SU-DHL-6 (cell line): ENCODE results near the gene NPIPB8.
"Not testable (repeated sequence)": the region's sequence is repeated elsewhere in the genome, so short reads cannot be mapped to it uniquely, and the experiment has no call there.

Source experiments
- H2AFZ ChIP-seq: fragments of 200-600 bp; sonication (generic); 2 replicates; pipeline ENCODE4 v1.6.1; 2014; ENCODE audit warnings: low read depth, mild to moderate bottlenecking, moderate library complexity, mixed read lengths, antibody characterized with exemption, low read length; ENCODE audit not compliant: severe bottlenecking
- H3F3A ChIP-seq: fragments of 200-600 bp; shearing (Covaris generic); 2 replicates; pipeline ENCODE4 v1.6.0; 2016; ENCODE audit warnings: antibody characterized with exemption, mild to moderate bottlenecking; ENCODE audit not compliant: insufficient read depth
- H3K27ac ChIP-seq: fragments of 200-600 bp; sonication (generic); 2 replicates; pipeline ENCODE4 v1.5.1; 2016; ENCODE audit warnings: low read depth, mild to moderate bottlenecking, low read length, moderate library complexity, mixed read lengths
- H3K27me3 ChIP-seq: fragments of 200-600 bp; sonication (generic), shearing (Covaris generic); 2 replicates; pipeline ENCODE4 v1.6.0; 2014; ENCODE audit warnings: mild to moderate bottlenecking, low read length
- H3K36me3 ChIP-seq: fragments of 200-600 bp; sonication (generic); 2 replicates; pipeline ENCODE4 v1.6.1; 2014; ENCODE audit warnings: mild to moderate bottlenecking, low read length, mixed read lengths
- H3K4me2 ChIP-seq: fragments of 300-600, 200-600 bp; shearing (Covaris generic), sonication (generic); 2 replicates; pipeline ENCODE4 v1.6.0; 2014; ENCODE audit warnings: low read length, low read depth, mild to moderate bottlenecking; ENCODE audit not compliant: poor library complexity, severe bottlenecking
- H3K4me3 ChIP-seq: fragments of 200-600 bp; sonication (generic); 2 replicates; pipeline ENCODE4 v1.5.1; 2014; ENCODE audit warnings: antibody characterized with exemption, low read length, mild to moderate bottlenecking, mixed read lengths; ENCODE audit not compliant: insufficient read depth, poor library complexity, severe bottlenecking
- H3K79me2 ChIP-seq: fragments of 200-600 bp; sonication (generic); 2 replicates; pipeline ENCODE4 v1.6.1; 2014; ENCODE audit warnings: mild to moderate bottlenecking, low read length, moderate library complexity; ENCODE audit not compliant: insufficient read depth
- H3K9ac ChIP-seq: fragments of 200-600 bp; sonication (generic); 2 replicates; pipeline ENCODE4 v1.7.0; 2014; ENCODE audit warnings: mild to moderate bottlenecking, low read length
- H3K9me2 ChIP-seq: fragments of 200-600 bp; sonication (generic); replicated peaks from 2 replicates; pipeline ENCODE4 v1.6.1; 2014; ENCODE audit warnings: low read length; ENCODE audit not compliant: insufficient read depth
- H3K9me3 ChIP-seq: fragments of 200-600 bp; sonication (generic); 2 replicates; pipeline ENCODE4 v1.6.1; 2014; ENCODE audit warnings: low read length, mixed read lengths; ENCODE audit not compliant: insufficient read depth
- H4K20me1 ChIP-seq: fragments of 200-600 bp; sonication (generic); 2 replicates; pipeline ENCODE4 v1.6.1; 2014; ENCODE audit warnings: low read depth, mild to moderate bottlenecking, antibody characterized with exemption, low read length, moderate library complexity, mixed read lengths
- EZH2phosphoT487 ChIP-seq: fragments of 200-600 bp; sonication (generic), shearing (Covaris generic); conservative IDR thresholded peaks from 2 replicates; pipeline ENCODE4 v1.6.1; 2018; ENCODE audit warnings: mild to moderate bottlenecking, antibody characterized with exemption, low read length, moderate library complexity, mixed read lengths
- TF ChIP-seq, protein P1 (sequence below): fragments of 200-600 bp; sonication (generic); IDR thresholded peaks from one replicate; pipeline ENCODE4 v1.5.1; 2017; ENCODE audit warnings: antibody characterized with exemption, mild to moderate bottlenecking, low read length, moderate library complexity; ENCODE audit not compliant: insufficient read depth, poor library complexity, severe bottlenecking

Gene NPIPB8

GRCh38 chr16:28637765-28638164 lies at the start of gene NPIPB8:
Gene NPIPB8 (plus strand): TSS chr16:28638065. CDS start chr16:28638361, 296 bp downstream.
- not testable (repeated sequence) for H3K4me3 ChIP-seq, H2AFZ ChIP-seq, H3K27ac ChIP-seq, H3K4me2 ChIP-seq, H3K36me3 ChIP-seq, H4K20me1 ChIP-seq, H3F3A ChIP-seq, H3K9me3 ChIP-seq, H3K27me3 ChIP-seq, H3K9me2 ChIP-seq, H3K9ac ChIP-seq, H3K79me2 ChIP-seq

DNA sequence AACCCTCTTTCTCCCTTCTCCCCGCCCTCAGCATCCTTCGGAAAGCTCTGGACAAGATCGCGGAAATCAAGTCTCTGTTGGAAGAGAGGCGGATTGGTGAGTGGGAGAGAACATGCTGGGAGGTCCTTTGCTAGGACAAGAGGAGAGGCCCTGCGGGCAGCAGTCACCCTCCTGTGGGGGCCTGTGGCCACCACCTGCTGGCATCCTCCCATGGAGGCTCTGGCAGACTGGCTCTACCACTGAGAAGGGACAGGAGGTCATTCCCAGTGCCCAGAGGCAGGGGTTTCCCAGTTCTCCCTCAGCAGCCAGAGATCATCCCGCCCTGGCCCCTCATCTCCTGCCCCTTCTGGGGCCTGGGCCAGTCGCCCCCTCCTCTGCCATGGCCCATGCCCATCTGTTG lies 48.8 kb upstream of the NPIPB8 start:
- no peaks in the 10 kb centered on the region for H3K9me3 ChIP-seq
- no peak overlapping the region for H2AFZ ChIP-seq
- TF ChIP-seq, protein P1, sequence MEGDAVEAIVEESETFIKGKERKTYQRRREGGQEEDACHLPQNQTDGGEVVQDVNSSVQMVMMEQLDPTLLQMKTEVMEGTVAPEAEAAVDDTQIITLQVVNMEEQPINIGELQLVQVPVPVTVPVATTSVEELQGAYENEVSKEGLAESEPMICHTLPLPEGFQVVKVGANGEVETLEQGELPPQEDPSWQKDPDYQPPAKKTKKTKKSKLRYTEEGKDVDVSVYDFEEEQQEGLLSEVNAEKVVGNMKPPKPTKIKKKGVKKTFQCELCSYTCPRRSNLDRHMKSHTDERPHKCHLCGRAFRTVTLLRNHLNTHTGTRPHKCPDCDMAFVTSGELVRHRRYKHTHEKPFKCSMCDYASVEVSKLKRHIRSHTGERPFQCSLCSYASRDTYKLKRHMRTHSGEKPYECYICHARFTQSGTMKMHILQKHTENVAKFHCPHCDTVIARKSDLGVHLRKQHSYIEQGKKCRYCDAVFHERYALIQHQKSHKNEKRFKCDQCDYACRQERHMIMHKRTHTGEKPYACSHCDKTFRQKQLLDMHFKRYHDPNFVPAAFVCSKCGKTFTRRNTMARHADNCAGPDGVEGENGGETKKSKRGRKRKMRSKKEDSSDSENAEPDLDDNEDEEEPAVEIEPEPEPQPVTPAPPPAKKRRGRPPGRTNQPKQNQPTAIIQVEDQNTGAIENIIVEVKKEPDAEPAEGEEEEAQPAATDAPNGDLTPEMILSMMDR, result no peak
- no peak for TF ChIP-seq EZH2phosphoT487

GRCh38 chr16:28589930-28590329 lies 47.9 kb upstream of the NPIPB8 start:
- H4K20me1 ChIP-seq, result no peaks in the 10 kb centered on the region
- H3K27me3 ChIP-seq, result no peaks in the 10 kb centered on the region
- no peaks in the 10 kb centered on the region for H3K9me2 ChIP-seq
- no peak overlapping the region for H3K4me3 ChIP-seq
- H3K9ac ChIP-seq, result no peak overlapping the region
- no peak overlapping the region for H2AFZ ChIP-seq
- no peaks in the 10 kb centered on the region for H3K36me3 ChIP-seq
- H3K79me2 ChIP-seq, result no peaks in the 10 kb centered on the region
- H3K27ac ChIP-seq, result no peak overlapping the region
- no peaks in the 10 kb centered on the region for H3K9me3 ChIP-seq
- no peaks in the 10 kb centered on the region for H3F3A ChIP-seq
- TF ChIP-seq EZH2phosphoT487, result no peak
- TF ChIP-seq, protein P1, result no peak
- no peak overlapping the region for H3K4me2 ChIP-seq

More for the DNA sequence above, 48.8 kb upstream of the NPIPB8 start:
- no peaks in the 10 kb centered on the region for H3K27me3 ChIP-seq
- no peaks in the 10 kb centered on the region for H4K20me1 ChIP-seq
- H3K36me3 ChIP-seq, result no peaks in the 10 kb centered on the region
- H3F3A ChIP-seq, result no peaks in the 10 kb centered on the region
- no peak overlapping the region for H3K4me2 ChIP-seq
- no peak overlapping the region for H3K4me3 ChIP-seq
- H3K9me2 ChIP-seq, result no peaks in the 10 kb centered on the region
- no peak overlapping the region for H3K9ac ChIP-seq
- H3K27ac ChIP-seq, result no peak overlapping the region
- H3K79me2 ChIP-seq, result no peaks in the 10 kb centered on the region

DNA sequence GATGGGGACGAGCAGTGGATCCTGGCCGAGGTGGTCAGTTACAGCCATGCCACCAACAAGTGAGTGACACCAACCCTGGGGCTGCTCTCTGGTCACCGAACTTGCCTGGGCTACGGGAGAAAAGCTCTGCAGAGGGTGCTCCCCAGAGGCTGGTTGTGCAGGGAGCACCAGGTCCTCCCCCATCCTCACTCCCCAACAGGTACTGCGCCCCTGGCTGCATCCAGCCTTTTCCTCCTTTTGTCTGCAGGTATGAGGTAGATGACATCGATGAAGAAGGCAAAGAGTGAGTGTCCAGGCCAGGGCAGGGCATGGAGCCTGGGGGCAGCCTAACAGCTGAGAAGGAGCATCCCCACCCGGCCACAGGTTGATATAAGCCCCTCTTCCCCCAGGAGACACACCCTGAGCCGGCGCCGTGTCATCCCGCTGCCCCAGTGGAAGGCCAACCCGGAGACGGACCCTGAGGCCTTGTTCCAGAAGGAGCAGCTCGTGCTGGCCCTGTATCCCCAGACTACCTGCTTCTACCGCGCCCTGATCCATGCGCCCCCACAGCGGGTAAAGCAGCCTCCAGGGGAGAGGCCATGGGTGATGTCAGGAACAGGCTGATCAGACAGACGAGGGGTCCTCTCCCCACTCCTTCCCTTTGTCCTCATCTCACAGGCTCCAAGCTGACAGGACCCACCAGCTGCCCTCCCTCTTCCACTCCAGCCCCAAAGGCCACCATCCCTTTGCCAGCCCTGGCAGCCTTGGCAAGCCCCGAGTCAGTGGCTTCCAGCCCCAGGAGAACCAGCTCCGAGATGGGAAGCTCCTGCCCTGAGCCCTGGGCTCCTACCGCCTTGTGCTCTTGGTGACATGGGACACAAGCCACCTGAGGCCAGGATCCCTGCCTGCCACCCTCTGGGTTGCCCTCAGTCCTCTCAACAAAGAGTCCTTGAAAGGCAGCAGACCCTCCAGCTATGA lies 47.2 kb upstream of the NPIPB8 start:
- Histone ChIP-seq H3K9me2 (no peaks in the 10 kb centered on the region), H3K9me3 (no peaks in the 10 kb centered on the region), H3K36me3 (no peaks in the 10 kb centered on the region), H3K9ac (no peak overlapping the region), H3K4me3 (no peak overlapping the region), H3K27ac (no peak overlapping the region), H3K4me2 (no peak overlapping the region), H3F3A (no peaks in the 10 kb centered on the region), H3K27me3 (no peaks in the 10 kb centered on the region), H4K20me1 (no peaks in the 10 kb centered on the region), H3K79me2 (no peaks in the 10 kb centered on the region), H2AFZ (no peak overlapping the region)
- no peak for TF ChIP-seq EZH2phosphoT487
- TF ChIP-seq, protein P1, result no peak
